DND-41 (cell line): ENCODE measurements around the gene LRP3.

Source experiments
- ATAC-seq: fragments of 200-7000 bp; cut with Tn5 transposase; 3 replicates; pipeline ENCODE4 v1.9.1; 2021; ENCODE audit warnings: low read depth; ENCODE audit not compliant: insufficient read depth
- DNase-seq: peaks from one replicate; pipeline ENCODE4 v3.0.0-alpha.2; 2020
- H2AFZ ChIP-seq: 2 replicates; pipeline ENCODE4 v1.6.0; 2012; ENCODE audit warnings: low read depth, low read length
- H3K27ac ChIP-seq: 2 replicates; pipeline ENCODE4 v1.5.1; 2012; ENCODE audit warnings: low read length, inconsistent platforms
- H3K27me3 ChIP-seq: fragments of 200-600 bp; sonication (generic); 2 replicates; pipeline ENCODE4 v1.6.0; 2012; ENCODE audit warnings: low read length, mild to moderate bottlenecking, inconsistent platforms; ENCODE audit not compliant: insufficient read depth, poor library complexity
- H3K36me3 ChIP-seq: 2 replicates; pipeline ENCODE4 v1.5.1; 2012; ENCODE audit warnings: low read length, inconsistent platforms; ENCODE audit not compliant: insufficient read depth
- H3K4me1 ChIP-seq: 2 replicates; pipeline ENCODE4 v1.5.1; 2012; ENCODE audit warnings: mild to moderate bottlenecking, low read length; ENCODE audit not compliant: insufficient read depth
- H3K4me2 ChIP-seq: 2 replicates; pipeline ENCODE4 v1.6.0; 2012; ENCODE audit warnings: mild to moderate bottlenecking, moderate library complexity, low read length, inconsistent platforms; ENCODE audit not compliant: insufficient read depth
- H3K4me3 ChIP-seq, 2 experiments: fragments of 200-600 bp in 1 of 2; shearing (Covaris generic) in 1 of 2; 2 replicates each; pipeline ENCODE4 v1.5.1; 2012 to 2016; ENCODE audit warnings: inconsistent platforms in 2 of 2, low read length in 2 of 2, mild to moderate bottlenecking in 2 of 2, low read depth in 1 of 2, moderate library complexity in 1 of 2
- H3K79me2 ChIP-seq: 2 replicates; pipeline ENCODE4 v1.6.0; 2012; ENCODE audit warnings: low read length, inconsistent platforms; ENCODE audit not compliant: insufficient read depth
- H3K9ac ChIP-seq: 2 replicates; pipeline ENCODE4 v1.6.0; 2012; ENCODE audit warnings: low read depth, mild to moderate bottlenecking, inconsistent platforms, low read length, moderate library complexity
- H3K9me3 ChIP-seq: 2 replicates; pipeline ENCODE4 v1.5.1; 2012; ENCODE audit warnings: low read length, moderate library complexity, mild to moderate bottlenecking, inconsistent platforms; ENCODE audit not compliant: insufficient read depth, severe bottlenecking
- H4K20me1 ChIP-seq: 2 replicates; pipeline ENCODE4 v1.6.0; 2012; ENCODE audit warnings: low read length; ENCODE audit not compliant: insufficient read depth
- EZH2 ChIP-seq: IDR thresholded peaks from 3 replicates; pipeline ENCODE4 v1.6.1; 2012; ENCODE audit warnings: borderline replicate concordance, low read depth, mild to moderate bottlenecking, moderate library complexity, low read length, inconsistent platforms; ENCODE audit not compliant: severe bottlenecking
- TF ChIP-seq, protein P1 (sequence below): IDR thresholded peaks from 2 replicates; pipeline ENCODE4 v1.5.1; 2012; ENCODE audit warnings: borderline replicate concordance, low read length, moderate library complexity, mild to moderate bottlenecking; ENCODE audit not compliant: poor library complexity, severe bottlenecking; ENCODE audit errors: extremely low read depth

LRP3 gene

DNA sequence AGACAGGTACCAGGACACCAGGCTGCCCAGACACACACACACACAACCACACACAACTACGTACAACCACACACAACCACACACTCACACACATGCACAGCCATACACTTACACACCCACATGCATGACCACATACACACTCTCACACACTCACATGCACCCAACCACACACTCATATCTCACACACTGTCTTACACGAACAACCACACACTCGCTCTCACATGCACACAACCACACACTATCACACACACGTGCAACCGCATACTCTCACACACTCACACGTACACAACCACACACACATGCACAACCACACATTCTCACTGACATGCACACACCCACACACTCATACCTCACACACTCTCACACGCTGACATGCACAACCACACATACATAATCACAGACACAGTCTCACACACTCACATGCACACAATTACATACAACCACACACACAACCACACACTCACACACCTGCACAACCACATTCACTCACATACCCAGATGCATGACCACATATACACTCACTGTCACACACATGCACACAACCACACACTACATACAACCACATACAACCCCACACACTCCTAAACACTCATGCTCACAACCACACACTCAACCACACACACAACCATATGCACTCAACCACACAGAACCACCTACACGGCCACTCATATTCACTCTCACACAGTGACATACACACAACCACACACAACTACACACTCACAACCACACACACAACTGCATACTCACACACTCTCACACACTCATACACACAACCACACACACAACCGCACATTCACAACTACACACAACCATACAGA, 39.1 kb downstream of the LRP3 start:
- no peak for DNase-seq
- H3K4me2 ChIP-seq, result no peak overlapping the region
- H3K4me3 ChIP-seq, result no peak overlapping the region
- no peak for ATAC-seq
- TF ChIP-seq, protein P1, sequence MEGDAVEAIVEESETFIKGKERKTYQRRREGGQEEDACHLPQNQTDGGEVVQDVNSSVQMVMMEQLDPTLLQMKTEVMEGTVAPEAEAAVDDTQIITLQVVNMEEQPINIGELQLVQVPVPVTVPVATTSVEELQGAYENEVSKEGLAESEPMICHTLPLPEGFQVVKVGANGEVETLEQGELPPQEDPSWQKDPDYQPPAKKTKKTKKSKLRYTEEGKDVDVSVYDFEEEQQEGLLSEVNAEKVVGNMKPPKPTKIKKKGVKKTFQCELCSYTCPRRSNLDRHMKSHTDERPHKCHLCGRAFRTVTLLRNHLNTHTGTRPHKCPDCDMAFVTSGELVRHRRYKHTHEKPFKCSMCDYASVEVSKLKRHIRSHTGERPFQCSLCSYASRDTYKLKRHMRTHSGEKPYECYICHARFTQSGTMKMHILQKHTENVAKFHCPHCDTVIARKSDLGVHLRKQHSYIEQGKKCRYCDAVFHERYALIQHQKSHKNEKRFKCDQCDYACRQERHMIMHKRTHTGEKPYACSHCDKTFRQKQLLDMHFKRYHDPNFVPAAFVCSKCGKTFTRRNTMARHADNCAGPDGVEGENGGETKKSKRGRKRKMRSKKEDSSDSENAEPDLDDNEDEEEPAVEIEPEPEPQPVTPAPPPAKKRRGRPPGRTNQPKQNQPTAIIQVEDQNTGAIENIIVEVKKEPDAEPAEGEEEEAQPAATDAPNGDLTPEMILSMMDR, result no peak
- no peak for TF ChIP-seq EZH2
- H3K27ac ChIP-seq, result no peak overlapping the region
- no peaks in the 10 kb centered on the region for H3K36me3 ChIP-seq
- no peaks in the 10 kb centered on the region for H3K79me2 ChIP-seq
- no peaks in the 10 kb centered on the region for H3K4me1 ChIP-seq
- no peaks in the 10 kb centered on the region for H4K20me1 ChIP-seq
- H3K9ac ChIP-seq, result no peak overlapping the region
- H3K27me3 ChIP-seq, result no peaks in the 10 kb centered on the region
- H3K9me3 ChIP-seq, result peaks cover 4% of the 10 kb centered on the region
- no peak overlapping the region for H2AFZ ChIP-seq

DNA sequence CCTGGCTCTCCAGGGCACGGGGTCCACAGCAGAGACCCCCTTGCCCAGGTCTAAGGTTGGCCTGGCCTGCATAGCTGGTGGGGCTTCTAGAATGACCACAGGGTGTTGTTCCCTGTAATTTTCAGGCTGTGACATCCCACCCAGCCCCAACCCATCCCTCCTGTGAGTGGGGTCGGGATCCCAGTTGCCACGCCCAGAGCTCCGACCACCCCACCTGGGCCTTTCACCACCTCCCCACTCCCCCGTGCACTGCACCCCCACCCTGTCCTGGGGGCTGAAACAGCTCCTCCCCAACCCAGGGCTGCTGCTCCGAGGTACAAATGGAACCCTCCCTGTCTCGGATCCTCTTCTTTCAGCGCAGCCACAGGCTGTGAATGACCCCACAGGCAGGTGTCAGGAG, 40.0 kb downstream of the LRP3 start:
- DNase-seq, result no peak
- Histone ChIP-seq H3K36me3 (no peaks in the 10 kb centered on the region), H2AFZ (no peak overlapping the region), H3K9ac (no peak overlapping the region), H3K4me1 (no peaks in the 10 kb centered on the region), H3K4me2 (no peak overlapping the region), H3K9me3 (no peaks in the 10 kb centered on the region), H3K79me2 (no peaks in the 10 kb centered on the region), H3K27ac (no peak overlapping the region), H4K20me1 (no peaks in the 10 kb centered on the region), H3K4me3 (no peak overlapping the region), H3K27me3 (no peaks in the 10 kb centered on the region)
- no peak for ATAC-seq
- no peak for TF ChIP-seq EZH2
- TF ChIP-seq, protein P1, result no peak

DNA sequence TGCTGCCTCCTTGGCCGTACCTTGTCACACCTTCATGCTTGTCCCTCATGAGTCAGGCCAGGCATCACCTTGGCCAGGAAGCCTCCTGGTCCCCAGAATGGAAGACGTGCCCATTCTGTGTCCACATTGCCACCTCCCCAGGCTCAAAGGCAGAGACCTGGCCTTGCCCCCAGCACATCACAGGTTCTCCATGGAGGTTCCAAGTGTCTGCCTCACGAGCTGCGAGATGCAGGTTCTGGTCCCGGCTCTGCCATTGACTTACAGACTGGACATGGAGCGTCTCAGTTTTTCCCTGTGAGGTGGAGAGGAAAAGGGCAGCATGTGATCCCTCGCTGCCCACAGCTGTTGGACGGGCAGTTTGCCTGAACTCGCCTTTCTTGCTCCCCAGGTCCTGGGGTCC, 40.6 kb downstream of the LRP3 start:
- Histone ChIP-seq H3K4me2 (no peak overlapping the region), H3K4me1 (no peaks in the 10 kb centered on the region), H3K79me2 (no peaks in the 10 kb centered on the region), H3K4me3 (no peak overlapping the region), H4K20me1 (no peaks in the 10 kb centered on the region), H3K27ac (no peak overlapping the region), H2AFZ (no peak overlapping the region), H3K36me3 (no peaks in the 10 kb centered on the region), H3K9me3 (no peaks in the 10 kb centered on the region), H3K27me3 (no peaks in the 10 kb centered on the region), H3K9ac (no peak overlapping the region)
- DNase-seq, result no peak
- TF ChIP-seq EZH2, result no peak
- TF ChIP-seq, protein P1, result no peak
- ATAC-seq, result no peak
